Activated T-helper 1 cell treated with Interleukin-2 at 50 U/mL for 16 hours (primary cell): Measurements from ENCODE around the gene NHS.

ENCODE experiments used
- DNase-seq: peaks from one replicate; pipeline ENCODE4 v3.0.0-alpha.2; 2020; ENCODE audit warnings: low read depth

Gene NHS

DNA sequence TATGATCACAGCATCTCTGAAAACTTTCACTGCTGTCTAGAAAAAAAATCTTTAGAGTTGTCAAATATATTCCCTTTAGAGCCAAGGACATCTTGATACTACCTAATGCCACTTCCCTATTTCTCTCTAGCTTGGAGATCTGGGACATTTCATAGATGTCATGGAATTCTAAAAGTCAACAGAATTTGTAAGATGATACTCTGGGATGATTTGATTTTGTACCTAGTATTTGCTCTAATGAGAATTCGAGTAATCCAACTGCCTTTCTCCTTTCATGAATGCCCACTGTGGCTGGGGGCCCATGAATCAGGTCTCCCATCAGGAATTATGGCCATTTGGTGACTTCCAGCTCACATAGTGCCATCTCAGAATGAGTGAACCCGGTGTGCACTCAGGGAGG, 73.2 kb downstream of the NHS start:
- no peak for DNase-seq

DNA sequence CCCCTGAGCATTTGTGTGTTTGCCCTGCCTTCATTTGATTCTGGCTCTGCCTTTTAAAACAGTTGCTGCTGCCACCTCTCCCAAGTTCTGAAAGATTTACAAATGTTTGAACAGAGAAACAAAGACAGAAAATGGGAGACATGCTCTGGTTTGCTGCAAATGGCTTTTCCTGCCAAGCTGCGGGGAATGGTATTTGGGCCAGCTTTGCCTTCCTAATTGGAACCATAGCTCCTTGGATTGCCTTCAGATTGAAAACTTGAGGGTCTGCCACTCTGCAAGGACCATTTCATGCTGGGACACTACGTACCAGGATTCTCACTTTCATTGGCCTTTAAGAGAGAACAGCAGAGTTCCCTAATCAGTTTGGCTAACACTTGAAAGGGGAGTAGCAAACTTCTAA, 74.9 kb downstream of the NHS start:
- DNase-seq: no peak

DNA sequence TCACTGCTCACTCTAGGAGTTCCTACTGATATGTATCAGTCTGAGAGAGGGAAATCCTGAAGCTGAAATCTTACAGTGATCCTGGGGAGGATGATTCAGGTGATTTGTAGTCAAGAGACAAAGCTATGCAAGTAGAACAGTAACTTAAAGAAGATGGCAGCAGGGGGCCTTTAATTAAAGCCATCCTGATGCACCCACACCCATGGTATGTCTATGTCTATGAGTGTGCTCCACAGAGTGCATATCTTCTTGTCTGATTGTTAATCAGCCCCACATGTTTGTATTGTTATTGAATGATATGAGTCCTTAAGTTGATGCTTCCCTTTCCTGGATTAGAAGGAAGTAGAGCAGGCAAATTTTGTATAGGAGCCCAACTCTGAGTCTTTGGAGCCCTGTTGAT, 78.8 kb downstream of the NHS start:
- no peak for DNase-seq

DNA sequence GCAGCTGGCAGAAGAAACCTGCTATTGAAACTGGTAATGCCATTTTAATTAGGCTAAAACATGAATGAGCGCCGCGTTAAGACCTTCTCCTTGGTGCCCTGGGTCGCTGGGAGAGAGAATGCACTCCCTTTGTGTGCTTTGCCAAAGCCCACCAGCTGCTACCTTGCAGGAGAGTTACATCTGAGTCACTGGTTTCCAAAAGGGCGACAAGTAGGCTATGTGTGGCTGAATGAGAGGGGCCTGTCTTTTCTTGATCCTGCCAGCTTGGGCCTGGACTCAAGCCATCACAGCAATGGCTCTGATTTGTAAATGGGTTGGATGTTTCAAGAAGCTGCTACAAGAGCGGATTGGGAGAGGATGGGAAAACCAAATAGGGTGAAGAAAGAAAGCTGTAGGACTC, 81.5 kb downstream of the NHS start:
- no peak for DNase-seq

DNA sequence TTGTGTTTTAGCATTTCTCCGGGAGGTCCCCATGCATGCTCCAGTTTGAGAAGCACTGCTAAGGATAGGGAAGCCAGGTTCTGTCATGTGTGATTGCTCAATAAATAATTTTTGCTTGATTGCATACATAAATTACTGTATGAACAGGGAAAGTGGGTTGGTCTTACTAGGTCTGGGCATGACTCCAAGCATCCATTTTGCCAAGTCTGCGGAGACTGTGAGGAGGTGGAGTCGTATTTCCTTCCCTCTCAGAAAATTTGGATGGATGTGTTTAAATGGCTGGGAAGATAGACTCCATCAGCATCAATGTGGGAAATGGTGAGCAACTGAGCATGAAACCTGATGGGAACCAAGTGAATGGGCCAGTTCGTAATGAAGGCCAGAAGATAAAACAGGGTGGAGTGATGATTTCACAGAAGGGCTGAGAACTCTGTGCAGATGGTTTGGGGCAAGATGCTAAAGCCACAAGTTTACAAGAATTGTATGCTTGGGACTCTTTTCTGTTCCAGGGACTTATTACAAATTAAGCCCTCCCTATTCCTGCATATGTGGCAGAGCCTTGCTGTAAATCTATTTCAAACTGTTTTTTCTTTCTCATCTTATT, 84.1 kb downstream of the NHS start:
- DNase-seq: no peak

DNA sequence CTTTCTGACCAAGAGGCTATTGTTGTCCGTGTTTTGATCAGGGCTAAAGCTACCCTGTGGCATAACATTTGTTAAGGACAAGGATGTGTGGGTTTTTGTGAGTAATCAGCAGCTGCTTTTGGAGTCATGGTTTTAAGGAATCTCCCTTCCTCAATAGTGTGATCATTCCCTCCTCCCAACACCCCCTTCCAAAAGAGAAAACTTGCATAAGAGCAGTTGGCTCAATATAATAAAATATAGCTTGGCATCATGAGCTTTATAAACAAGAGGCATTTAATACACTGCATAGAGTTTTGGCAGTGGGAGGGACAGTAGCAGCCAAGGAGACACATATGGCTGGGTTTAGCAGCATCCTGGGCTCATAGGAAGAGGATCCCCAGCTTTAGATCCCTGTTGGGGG, 84.7 kb downstream of the NHS start:
- no peak for DNase-seq

DNA sequence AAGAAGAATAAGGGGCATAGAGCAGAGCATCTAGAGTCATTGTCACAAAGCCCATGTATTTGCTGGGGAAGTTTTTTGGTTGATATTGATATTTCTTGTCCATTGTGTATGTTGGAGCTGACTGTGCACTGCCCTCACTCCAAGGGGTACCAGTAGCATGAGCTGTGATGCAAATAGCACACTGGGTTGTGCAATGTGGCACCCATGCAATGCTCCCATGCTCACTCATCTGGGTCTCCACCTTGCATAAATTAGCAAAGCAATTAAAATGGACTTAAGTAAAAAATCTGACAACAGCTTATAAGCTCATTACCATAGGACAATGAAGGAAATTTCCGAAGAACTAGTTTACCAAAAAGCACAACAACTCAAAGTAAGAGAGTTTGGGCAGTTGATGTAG, 87.9 kb downstream of the NHS start:
- no peak for DNase-seq

DNA sequence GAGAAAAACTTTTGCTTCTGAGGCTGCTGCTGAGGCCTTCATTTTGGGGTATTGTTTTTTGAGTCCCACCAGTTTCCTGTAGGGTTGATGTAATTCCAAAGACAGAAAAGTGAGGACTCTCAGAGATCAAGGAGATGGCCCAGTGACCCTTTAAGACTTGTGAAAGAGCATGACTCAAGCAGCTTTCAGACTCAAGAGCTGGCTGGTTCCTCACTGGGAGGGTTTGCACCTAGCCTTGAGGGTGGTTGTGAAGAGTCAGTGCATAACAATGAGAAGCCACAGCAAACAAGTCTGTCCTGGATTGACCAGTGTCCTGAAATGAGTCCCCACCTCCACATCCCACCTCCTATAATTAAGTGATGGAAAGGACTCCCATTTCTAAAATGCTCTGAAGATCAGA, 89.2 kb downstream of the NHS start:
- no peak for DNase-seq

DNA sequence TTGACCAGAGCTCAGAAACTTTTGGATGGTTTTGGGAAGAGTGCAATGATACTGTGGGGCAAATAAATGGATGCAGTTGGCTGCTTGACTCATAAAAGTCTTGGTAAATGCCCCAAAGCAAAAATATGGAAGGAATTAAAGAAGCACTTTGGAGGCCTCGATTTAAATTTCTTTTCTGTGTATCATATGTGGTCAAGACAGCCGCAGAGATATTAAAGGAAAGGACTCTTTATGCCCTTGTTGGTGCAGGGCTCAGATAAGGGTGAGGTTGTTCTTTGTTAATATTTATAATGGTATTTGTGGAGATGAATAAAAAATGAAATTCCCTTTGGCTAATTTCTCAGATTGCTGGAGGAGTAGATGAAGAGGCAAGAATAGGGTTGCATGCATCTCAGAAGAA, 90.2 kb downstream of the NHS start:
- no peak for DNase-seq

DNA sequence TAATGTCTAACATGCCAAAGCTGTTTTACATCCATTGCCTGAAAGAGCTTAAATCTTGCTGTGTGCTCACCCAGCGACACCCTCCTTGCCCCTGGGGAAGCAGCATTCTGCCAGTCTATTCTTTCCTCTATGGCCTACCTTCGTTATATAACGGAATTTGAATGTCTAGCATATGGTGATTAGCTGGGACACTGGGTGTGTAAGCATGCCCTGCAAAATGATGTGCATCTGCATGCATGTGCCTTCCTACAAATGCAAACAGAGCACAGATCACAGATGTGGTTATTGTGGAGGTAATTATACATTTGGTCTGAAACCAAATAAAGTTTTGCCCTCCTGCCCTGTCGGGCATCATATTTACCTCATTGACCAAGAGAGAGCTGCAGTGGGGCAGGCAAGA, 90.8 kb downstream of the NHS start:
- no peak for DNase-seq

DNA sequence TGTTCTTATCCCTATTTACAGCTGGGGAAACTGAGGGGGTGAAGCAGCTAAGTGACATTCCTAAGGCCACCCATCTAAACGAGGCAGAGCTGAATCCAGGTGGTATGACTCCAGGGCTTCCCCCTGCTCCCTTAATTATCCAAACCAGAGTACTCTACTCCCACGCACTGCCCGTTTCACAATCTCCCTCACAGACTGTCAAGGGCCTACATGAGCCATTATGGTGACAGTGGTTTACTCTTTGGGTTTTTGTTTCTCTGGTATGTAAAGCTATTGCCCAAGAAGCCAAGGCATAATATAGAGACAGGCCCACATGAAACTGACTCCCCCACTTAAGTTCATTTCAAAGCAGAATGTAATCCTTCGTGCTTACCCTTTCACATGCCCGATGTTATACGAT, 95.1 kb downstream of the NHS start:
- DNase-seq: no peak

DNA sequence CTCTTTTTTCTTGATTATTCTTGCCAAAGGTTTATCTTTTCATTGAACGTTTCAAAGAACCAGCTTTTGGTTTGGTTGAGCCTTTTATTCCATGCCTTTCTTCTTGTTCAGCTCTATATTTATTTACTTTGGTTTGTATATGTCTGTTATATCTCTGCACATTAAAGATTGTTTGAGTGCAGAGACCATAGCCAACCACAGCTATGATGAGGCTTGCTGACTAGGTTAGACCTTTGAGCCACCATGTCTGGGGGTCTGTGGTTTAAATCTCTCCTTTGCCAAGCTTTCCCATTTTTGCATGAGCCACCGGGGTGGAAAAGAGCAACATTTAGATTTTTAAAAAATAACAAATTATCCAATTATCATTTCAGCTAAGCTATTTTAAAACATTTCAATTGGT, 96.1 kb downstream of the NHS start:
- DNase-seq: no peak

DNA sequence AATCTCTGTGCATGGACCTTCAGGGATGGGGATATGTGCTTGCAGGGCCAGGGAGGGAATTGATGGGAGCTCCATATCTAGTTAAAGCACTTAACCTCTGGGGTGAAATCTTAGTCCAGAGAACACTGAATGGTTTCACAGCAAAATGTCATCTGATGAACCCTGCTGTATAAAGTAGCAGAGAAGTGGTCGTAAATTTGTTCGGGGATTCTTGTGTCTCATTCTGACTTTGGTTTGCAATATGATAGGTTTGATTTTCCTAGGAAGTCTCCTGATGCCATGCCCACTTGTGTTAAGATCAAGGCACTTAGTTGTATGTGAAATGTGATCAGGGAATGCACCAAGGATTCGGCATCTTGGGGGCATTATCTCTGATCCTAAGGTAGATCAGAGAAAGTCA, 96.9 kb downstream of the NHS start:
- no peak for DNase-seq

DNA sequence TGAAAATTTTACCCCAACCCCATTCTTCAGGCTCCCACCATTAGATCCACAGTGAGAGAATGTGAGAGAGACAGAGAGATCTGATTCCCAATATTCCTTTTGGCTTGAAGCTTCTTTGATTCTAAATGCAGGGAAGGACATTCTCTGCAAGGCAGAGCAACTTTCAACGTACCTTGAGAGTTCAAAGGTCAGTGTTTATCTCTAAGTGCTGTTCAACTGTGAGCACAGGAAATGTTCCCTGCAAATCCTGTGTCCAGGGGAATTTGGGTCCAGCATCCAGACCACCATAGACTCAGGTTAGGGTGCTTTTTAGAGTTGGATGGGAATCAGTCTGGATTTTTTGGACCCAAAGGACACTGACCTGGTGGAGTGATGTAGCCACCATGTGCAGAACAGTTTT, 97.4 kb downstream of the NHS start:
- DNase-seq: no peak

DNA sequence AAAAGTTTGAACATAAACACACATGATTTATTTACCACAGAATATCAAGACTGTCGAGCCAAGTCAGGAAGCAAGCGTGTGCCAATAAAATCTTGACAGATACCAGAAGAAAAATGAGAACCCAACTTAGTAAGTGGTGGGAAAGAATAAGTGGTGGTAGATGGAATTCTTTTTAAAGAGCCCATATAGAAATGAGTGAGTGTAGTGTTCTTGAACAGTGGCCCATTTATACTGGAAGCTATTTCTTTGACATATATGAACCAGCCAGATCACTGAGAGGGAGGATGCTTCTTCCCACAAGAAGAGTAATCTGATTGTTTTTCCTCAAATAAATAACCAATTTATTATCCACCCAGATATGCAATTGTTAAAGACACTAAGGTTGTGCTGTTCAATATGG, 98.0 kb downstream of the NHS start:
- DNase-seq: no peak

DNA sequence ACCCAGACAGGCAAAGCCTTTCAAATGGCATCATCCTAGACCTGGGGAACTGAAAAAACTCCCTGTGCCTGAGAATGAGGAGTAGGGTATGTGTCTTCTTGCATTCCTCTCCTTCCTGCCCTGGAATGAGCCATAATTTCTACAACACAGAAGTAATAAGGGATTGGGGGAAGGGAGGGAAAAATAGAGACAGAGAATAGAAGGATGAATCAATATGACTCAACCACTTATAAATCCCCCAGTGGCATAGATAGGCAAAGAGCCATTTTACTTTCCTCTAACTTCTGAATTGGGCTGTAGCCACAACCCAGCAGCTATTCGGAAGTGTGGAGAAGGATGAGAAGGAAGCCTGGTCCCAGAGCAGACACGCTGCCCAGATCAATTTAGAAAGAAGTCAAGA, 99.9 kb downstream of the NHS start:
- no peak for DNase-seq

DNA sequence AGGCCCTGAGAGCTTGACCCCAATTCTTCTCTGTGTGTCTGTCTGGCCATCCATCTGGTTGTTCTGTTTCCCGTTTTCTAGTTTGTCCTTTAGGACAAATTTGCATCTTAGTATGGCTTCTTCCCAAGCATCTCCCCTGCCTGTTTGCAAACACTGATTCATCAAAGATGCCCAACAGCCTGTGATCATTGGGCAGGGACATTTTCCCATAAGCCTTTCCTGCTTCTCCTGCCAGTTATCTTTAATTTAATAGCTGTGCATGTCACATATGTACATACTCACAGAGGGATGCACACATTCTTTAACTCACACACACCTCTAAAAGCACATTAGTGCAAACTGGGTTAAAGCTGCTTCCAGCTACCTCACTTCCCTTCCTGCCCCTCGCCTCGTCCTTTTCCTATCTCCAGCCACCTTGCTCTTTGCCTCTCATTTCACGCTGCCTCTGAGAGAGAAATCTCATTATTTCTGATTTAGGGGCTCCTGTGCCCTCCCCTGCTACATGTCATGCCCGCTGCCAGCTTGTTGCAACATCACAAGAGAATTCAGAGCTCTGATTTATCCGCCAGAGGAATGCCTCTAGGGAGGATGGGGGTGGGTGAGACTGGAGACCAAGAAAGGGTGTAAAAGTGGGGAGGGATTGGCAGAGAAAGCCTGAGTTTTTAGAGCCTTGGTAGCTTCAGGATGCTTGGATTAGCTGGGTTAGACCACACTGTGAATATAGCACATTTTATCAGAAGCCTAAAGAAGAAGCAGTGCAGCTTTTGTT, 100.6 kb downstream of the NHS start:
- no peak for DNase-seq

DNA sequence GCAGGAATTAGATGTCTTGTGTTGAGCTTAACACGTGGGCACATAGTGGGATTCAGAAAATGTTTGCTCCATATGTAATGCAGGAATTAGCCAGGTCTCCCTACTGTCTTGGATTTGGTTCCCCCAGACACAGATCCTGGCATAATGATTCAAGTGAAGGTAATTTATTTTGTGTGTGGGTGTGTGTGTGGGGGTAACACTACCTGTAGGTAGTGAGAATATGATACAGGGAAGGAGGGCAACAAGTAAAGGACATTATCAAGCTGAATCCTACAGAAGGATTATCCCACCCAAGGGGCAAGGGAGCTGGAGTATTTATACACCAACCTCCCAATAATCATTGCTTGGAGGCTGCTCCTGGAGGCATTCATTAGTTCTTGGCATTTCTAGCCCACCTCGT, 101.4 kb downstream of the NHS start:
- no peak for DNase-seq

DNA sequence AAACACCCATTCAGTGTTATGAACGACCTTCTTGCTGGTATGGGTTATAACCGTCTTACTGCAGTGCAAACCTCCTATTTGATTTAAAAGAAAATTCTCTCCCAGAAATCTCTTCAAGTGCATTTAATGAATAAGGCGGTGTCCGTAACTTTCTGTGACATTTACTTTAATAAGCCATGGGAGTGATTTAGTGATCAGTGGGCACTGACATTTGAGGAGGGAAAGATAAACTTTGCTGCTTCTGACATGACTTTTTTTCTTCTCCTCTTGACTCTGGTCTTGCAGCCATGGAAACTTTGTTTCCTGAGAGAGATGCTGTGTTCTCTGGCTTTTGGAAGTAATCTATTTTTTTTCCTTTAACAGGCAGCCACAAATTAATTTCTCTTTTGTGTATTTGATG, 106.1 kb downstream of the NHS start:
- DNase-seq: no peak

DNA sequence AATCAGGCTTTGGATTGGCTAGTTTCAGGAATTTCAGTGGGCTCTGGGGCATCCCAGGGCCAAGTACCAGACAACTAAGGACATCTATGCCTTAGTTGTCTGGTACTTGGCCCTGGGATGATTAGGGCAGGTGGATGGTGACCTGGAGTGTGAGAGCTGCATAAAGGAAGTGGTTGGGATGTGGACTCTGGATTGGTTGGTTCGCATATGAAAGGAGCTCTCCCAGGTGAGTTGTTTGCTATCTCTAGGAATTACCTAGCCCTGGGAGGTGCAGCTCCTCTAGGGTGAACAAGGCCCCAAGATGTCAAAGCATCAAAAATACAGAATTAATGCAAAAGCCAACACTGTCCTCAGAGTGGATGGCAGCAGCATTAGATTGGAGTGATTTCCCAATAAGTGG, 109.6 kb downstream of the NHS start:
- no peak for DNase-seq

DNA sequence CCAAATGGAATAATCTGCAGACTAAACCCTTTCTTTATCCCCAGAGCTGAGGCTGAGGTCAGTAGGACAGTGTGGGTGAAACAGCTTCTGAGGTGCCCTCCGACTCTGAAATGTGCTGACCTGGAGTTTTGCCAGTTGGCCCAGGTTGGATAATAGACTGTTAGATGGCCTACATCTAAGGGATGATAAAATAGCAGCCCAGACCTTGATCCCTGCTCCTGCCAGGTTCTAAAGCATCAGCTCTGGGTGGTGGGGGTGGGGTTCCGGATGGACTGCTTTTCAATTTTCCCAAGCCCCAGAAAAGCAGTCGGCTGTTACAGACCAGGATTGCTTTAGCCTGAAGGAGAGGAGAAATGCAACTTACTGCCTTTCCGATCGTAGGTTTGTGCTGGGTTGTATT, 110.4 kb downstream of the NHS start:
- no peak for DNase-seq

DNA sequence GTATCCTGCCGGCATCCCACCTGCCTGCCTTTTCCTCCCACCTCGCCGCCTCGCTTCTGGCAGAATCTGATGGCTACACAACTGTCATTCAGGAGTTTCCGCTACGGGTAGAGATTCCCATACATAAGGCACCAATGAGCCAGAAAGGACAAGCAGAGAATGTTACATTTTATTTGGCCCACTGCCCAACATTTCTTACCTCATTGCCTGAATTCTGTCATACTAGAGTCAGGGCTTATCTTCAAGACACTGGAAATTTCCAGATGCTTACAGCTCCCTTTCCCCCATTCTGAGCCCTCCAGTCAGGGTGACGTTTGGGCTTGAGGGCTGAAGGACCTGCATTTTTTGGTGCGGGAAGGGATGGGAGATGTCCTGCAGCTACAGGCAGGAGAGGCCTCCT, 113.0 kb downstream of the NHS start:
- no peak for DNase-seq

DNA sequence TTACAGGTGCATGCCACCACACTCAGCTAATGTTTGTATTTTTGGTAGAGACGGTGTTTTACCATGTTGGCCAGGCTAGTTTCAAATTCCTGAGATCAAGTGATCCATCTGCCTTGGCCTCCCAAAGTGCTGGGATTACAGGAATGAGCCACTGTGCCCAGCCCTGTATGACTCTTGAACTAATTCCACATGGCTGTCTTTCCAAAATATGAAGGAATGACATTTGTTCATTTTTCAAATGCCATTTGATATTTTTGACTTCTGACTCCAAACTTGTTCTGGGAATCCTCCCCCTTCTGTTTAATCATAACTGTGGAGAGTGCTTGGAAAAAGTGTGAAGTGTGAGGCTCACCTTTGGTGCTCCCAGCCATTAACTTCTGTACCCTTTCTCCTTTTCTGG, 119.2 kb downstream of the NHS start:
- DNase-seq: no peak

DNA sequence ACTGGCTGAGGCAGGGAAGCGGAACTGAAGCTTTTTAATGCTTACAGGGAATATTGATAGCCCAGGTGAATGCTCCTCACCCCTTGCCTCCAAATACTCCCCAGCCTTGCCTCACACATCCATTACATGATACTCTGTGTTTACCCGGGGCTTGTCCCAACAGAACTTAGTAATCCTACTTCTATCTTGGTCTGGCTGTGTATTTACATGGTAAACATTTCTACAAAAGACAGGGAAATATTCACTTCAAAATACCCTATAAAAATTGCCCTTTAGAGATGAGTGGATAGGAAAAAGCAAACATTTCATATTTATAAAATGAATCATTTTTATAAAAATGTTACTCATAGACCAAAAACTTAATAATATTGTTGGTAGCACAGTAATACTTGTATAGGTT, 120.1 kb downstream of the NHS start:
- DNase-seq: no peak
